HepG2 (cell line): ENCODE results near the gene SUSD6. TPM values are rescaled to one million over a fixed set of nuclear protein-coding genes. Genes with fewer than 3 reads are reported as not detected.

ENCODE experiments used
- ATAC-seq: fragments of 200-7000 bp; cut with Tn5 transposase; 3 replicates; pipeline ENCODE4 v1.9.1; 2020; ENCODE audit warnings: mild to moderate bottlenecking, moderate library complexity
- BruUV-seq: library from RNA; stranded (reverse); fragments of 400-500 nt; replicated peaks from 2 replicates; lab custom pipeline; 2021; lab: Mats Ljungman, UMichigan
- CTCF ChIA-PET: fragments of 300-600 bp; formaldehyde crosslinking; extraction: SDS; loops from one replicate; lab custom pipeline; 2021; ENCODE audit warnings: low total read pairs, inconsistent platforms, low intra/inter-chr PET ratio; lab: Yijun Ruan, JAX
- POLR2A ChIA-PET: fragments of 350-600 bp; sonication (Branson Sonifier 250); formaldehyde crosslinking; loops from one replicate; lab custom pipeline; 2020; ENCODE audit warnings: antibody characterized with exemption, inconsistent platforms; lab: Yijun Ruan, JAX
- DNase-seq: peaks from one replicate; pipeline ENCODE4 v3.0.0-alpha.2; 2015; ENCODE audit warnings: low spot score
- FAIRE-seq: peaks from 3 replicates; lab custom pipeline; 2011; peaks lifted over from hg19 to GRCh38; lab: Jason Lieb, UNC
- H2AFZ ChIP-seq: one replicate; pipeline ENCODE4 v1.6.1; 2011; ENCODE audit warnings: low read length, inconsistent platforms
- H3K27ac ChIP-seq: fragments of 300-600 bp; 3 replicates; pipeline ENCODE4 v1.8.0; 2011; ENCODE audit warnings: mixed run types, mild to moderate bottlenecking, mixed read lengths, low read length, inconsistent platforms; ENCODE audit not compliant: insufficient read depth; ENCODE audit errors: extremely low read length
- H3K27me3 ChIP-seq, 2 experiments: fragments of 200-600 bp in 1 of 2; 2 replicates in 1 of 2; 3 replicates in 1 of 2; pipeline versions ENCODE4 v1.6.0 to v1.8.0; 2011; ENCODE audit warnings: low read length in 2 of 2, mild to moderate bottlenecking in 2 of 2, moderate library complexity in 2 of 2, inconsistent platforms in 1 of 2; ENCODE audit not compliant: insufficient read depth in 2 of 2, control insufficient read depth in 1 of 2
- H3K36me3 ChIP-seq, 2 experiments: fragments of 200-600 bp in 1 of 2; replicated peaks in 1 of 2; 2 replicates in 1 of 2; 3 replicates in 1 of 2; pipeline versions ENCODE4 v1.5.1 to v1.8.0; 2011; ENCODE audit warnings: low read length in 2 of 2, inconsistent platforms in 1 of 2; ENCODE audit not compliant: insufficient read depth in 2 of 2, control insufficient read depth in 1 of 2
- H3K4me1 ChIP-seq: 2 replicates; pipeline ENCODE4 v1.5.1; 2012; ENCODE audit warnings: low read length, inconsistent platforms; ENCODE audit not compliant: insufficient read depth
- H3K4me2 ChIP-seq: 2 replicates; pipeline ENCODE4 v1.6.0; 2011; ENCODE audit warnings: low read depth, low read length, inconsistent platforms
- H3K4me3 ChIP-seq, 3 experiments: fragments of 200-600 bp in 1 of 3; sonication (generic), shearing (Covaris generic) in 1 of 3; replicated peaks in 1 of 3; 2 replicates each; pipeline ENCODE4 v1.5.1; 2011 to 2016; ENCODE audit warnings: low read length in 3 of 3, inconsistent platforms in 2 of 3, low read depth in 2 of 3, mild to moderate bottlenecking in 2 of 3, control low read depth in 1 of 3, mixed read lengths in 1 of 3; ENCODE audit not compliant: insufficient read depth in 1 of 3
- H3K79me2 ChIP-seq: one replicate; pipeline ENCODE4 v1.6.1; 2011; ENCODE audit warnings: low read length, inconsistent platforms; ENCODE audit not compliant: insufficient read depth
- H3K9ac ChIP-seq: 2 replicates; pipeline ENCODE4 v1.6.0; 2011; ENCODE audit warnings: mild to moderate bottlenecking, low read depth, low read length, inconsistent platforms; ENCODE audit not compliant: insufficient read depth
- H3K9me3 ChIP-seq: 2 replicates; pipeline ENCODE4 v1.5.1; 2012; ENCODE audit warnings: mild to moderate bottlenecking, low read length
- H4K20me1 ChIP-seq: 2 replicates; pipeline ENCODE4 v1.6.0; 2011; ENCODE audit warnings: inconsistent platforms, mild to moderate bottlenecking, low read length, moderate library complexity; ENCODE audit not compliant: insufficient read depth
- FOXP4 ChIP-seq: sonication (generic); formaldehyde crosslinking; IDR thresholded peaks from 2 replicates; pipeline ENCODE4 v1.4.0; 2020; ENCODE audit warnings: missing genetic modification reagents
- MLX ChIP-seq: IDR thresholded peaks from 2 replicates; pipeline ENCODE4 v1.6.1; 2016
- SAFB2 ChIP-seq: sonication (generic); formaldehyde crosslinking; IDR thresholded peaks from 2 replicates; pipeline ENCODE4 v1.5.1; 2020; ENCODE audit warnings: missing genetic modification reagents, low read depth, mild to moderate bottlenecking, borderline replicate concordance
- ZFP36L1 ChIP-seq: sonication (generic); formaldehyde crosslinking; IDR thresholded peaks from 2 replicates; pipeline ENCODE4 v1.8.0; 2022; ENCODE audit warnings: mild to moderate bottlenecking, missing genetic modification reagents, moderate library complexity
- ZFP41 ChIP-seq: sonication (generic); formaldehyde crosslinking; IDR thresholded peaks from 2 replicates; pipeline ENCODE4 v1.4.0; 2020; ENCODE audit warnings: mild to moderate bottlenecking, missing genetic modification reagents, borderline replicate concordance
- ZNF282 ChIP-seq: fragments of 450-650 bp; IDR thresholded peaks from 2 replicates; pipeline ENCODE4 v1.6.1; 2018; ENCODE audit not compliant: partially characterized antibody
- ZNF557 ChIP-seq: sonication (generic); formaldehyde crosslinking; IDR thresholded peaks from 2 replicates; pipeline ENCODE4 v1.4.0; 2020; ENCODE audit warnings: missing genetic modification reagents
- ZNF883 ChIP-seq: sonication (generic); formaldehyde crosslinking; IDR thresholded peaks from 2 replicates; pipeline ENCODE4 v1.5.1; 2020; ENCODE audit warnings: mild to moderate bottlenecking, missing genetic modification reagents; ENCODE audit errors: not compliant biosample characterization
- WGBS: methylation state at CpG from one replicate; pipeline ENCODE4 v1.1.6; 2017; ENCODE audit warnings: low lambda C conversion rate; 5-methylcytosine and 5-hydroxymethylcytosine counted together
- in situ Hi-C: cut with HindIII; loops from 2 replicates; pipeline ENCODE4 v1.10.0; 2017; ENCODE audit warnings: low pct_unique_long_range_greater_than_20kb; ENCODE audit not compliant: extremely low pct_ligation_motif_present
- intact Hi-C: fragments of 100-400 bp; cut with micrococcal nuclease; formaldehyde crosslinking; loops from one replicate; pipeline ENCODE4 v1.10.0; 2022; ENCODE audit not compliant: unreplicated experiment
- polyA plus RNA-seq, 8 experiments: library from polyadenylated mRNA; depleted of rRNA in 3 of 8; stranded (reverse) in 7 of 8; unstranded in 1 of 8; fragments of >200 nt; fragmentation: Illumina TruSeq in 4 of 8; extraction: Trizol in 4 of 8; gene quantifications; 2 replicates each; pipeline versions ENCODE4 v1.2.1 to v1.2.3, GENCODE V29; 2011 to 2016; ENCODE audit warnings: low read depth in 4 of 8, missing spikeins in 1 of 8, mixed read lengths in 1 of 8; ENCODE audit not compliant: insufficient read depth in 1 of 8
- total RNA-seq, 5 experiments: library from RNA; depleted of rRNA; stranded (reverse); fragments of >200 nt; fragmentation: Illumina TruSeq; extraction: Trizol; gene quantifications; 2 replicates each; pipeline ENCODE4 v1.2.3, GENCODE V29; 2016; ENCODE audit warnings: low read depth in 1 of 5

The SUSD6 gene
- total and polyA plus RNA-seq, 2 of the 13 experiments (the other 11 are each of a cell fraction or from before 2014, with no cell fraction given): 7.2 to 7.4 TPM

- DNase-seq (no peak), ATAC-seq (no peak), FAIRE-seq (no peak)
- Histone ChIP-seq H3K9me3 (no peaks in the 10 kb centered on the region), H4K20me1 (no peaks in the 10 kb centered on the region), H2AFZ (no peak overlapping the region), H3K4me2 (no peak overlapping the region), H3K27me3 (no peaks in the 10 kb centered on the region), H3K79me2 (peaks cover 28% of the 10 kb centered on the region), H3K36me3 (no peaks in the 10 kb centered on the region), H3K4me1 (peaks cover 80% of the 10 kb centered on the region), H3K9ac (no peak overlapping the region), H3K4me3 (no peak overlapping the region), H3K27ac (no peak overlapping the region)
- ChIA-PET POLR2A (interaction anchor here (1.4 kb wide), 1 partner anchor 13 kb away, joined by 4 read pairs; no protein-coding TSS in a partner anchor), CTCF (no interaction called here)
- no TSS peak for BruUV-seq
- TF ChIP-seq ZFP36L1 (CRISPR knock-in tag) (no peak), ZFP41 (no peak), FOXP4 (CRISPR knock-in tag) (no peak), ZNF883 (no peak), ZNF282 (no peak), SAFB2 (no peak), MLX (CRISPR knock-in tag) (no peak), ZNF557 (CRISPR knock-in tag) (no peak)
- WGBS: 98% methylated on average over 3 of the region's 3 CpGs
- intact Hi-C loops (no loop called here), in situ Hi-C loops (no loop called here)
Observed at GRCh38 chr14:69650948-69651369, 39.6 kb downstream of the SUSD6 start.
